22Rv1 (cell line): ENCODE data around the gene RGS7.

Experiments used
- ZFX ChIP-seq: fragments of 450-650 bp; IDR thresholded peaks from 2 replicates; pipeline ENCODE4 v1.6.1; 2017; ENCODE audit warnings: antibody characterized with exemption, borderline replicate concordance
- TF ChIP-seq, protein P1 (sequence below): fragments of 450-650 bp; IDR thresholded peaks from 2 replicates; pipeline ENCODE4 v1.5.1; 2017; ENCODE audit warnings: mild to moderate bottlenecking

DNA sequence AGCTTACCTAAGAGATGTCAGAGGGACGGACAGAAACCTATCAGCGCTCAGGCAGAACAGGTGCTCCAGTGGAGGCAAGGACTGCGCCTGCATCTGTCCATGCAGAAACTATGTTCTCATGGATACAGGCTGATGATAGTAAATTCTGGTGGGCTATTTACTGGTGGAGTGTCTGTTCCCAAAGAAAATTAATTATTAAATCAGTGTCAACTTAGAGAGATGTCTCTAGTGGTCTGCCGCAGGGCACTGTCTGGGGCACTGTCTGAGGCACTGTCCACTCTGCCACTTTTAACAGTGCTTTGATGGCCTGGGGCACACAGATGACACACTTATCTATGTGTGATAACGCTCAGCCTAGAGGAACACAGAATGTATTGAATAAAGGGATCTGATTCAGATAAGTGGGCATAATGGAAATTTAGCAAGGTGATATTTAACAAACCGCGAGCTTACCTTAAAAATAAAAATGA lies 148.1 kb downstream of the RGS7 start:
- TF ChIP-seq, protein P1, sequence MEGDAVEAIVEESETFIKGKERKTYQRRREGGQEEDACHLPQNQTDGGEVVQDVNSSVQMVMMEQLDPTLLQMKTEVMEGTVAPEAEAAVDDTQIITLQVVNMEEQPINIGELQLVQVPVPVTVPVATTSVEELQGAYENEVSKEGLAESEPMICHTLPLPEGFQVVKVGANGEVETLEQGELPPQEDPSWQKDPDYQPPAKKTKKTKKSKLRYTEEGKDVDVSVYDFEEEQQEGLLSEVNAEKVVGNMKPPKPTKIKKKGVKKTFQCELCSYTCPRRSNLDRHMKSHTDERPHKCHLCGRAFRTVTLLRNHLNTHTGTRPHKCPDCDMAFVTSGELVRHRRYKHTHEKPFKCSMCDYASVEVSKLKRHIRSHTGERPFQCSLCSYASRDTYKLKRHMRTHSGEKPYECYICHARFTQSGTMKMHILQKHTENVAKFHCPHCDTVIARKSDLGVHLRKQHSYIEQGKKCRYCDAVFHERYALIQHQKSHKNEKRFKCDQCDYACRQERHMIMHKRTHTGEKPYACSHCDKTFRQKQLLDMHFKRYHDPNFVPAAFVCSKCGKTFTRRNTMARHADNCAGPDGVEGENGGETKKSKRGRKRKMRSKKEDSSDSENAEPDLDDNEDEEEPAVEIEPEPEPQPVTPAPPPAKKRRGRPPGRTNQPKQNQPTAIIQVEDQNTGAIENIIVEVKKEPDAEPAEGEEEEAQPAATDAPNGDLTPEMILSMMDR: no peak
- no peak for TF ChIP-seq ZFX
